Measurements from ENCODE around the gene INTS13.

The INTS13 gene

DNA sequence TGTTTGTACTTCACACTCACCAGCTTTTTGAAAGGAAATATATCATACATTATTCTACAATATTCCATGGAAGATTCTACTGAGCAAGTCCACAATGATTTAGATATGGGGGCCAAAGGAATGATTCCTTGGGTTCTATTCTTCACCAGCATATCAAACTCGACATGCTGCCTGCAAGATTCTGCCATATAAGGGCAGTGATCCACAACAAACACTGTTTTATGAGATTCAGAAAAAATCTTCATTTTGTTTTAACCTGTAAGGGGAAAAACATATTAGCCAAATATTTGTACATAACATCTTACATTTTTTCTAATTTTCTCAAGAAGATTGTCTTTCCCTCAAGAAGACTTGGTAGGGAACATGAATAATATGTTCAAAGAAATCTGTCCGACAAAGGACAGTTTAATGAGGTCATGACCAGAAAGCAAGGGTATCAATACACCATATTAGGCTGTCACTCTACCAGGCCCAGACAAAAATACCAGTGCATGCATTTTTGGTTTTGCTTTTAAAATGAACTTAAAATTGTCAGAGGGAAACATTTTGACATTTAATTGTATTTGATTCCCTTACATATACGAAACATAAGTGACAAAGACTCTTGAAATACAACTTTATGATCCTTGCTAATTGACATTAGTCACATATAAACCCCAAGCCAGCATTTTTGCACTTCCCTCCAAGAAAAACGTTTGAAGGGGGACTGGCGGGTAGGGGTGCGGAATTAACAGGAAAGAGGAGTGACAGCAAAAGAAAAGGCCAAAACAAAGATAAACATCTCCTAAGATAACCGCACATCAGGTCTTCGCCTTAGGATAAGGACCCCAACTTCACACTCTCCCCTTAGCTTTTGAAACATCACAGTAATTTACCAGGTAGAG, 980 bp downstream of the INTS13 start:
- Histone ChIP-seq H3K9me3 (ENCODE audit: insufficient read depth, low read depth, low read length) (no peaks in the 10 kb centered on the region), H3K18ac (ENCODE audit: low read length) (no peak overlapping the region), H2AK5ac (ENCODE audit: low read length) (no peak overlapping the region), H3K9ac (ENCODE audit: low read length) (peak overlapping the region; percentile 90), H3K79me2 (ENCODE audit: control insufficient read depth, insufficient read depth, low read length, poor library complexity) (peaks cover 6% of the 10 kb centered on the region), H4K8ac (ENCODE audit: low read depth, low read length) (no peak overlapping the region), H3K27me3 (ENCODE audit: insufficient read depth, low read length) (no peaks in the 10 kb centered on the region), H2BK12ac (ENCODE audit: low read length) (no peak overlapping the region), H2BK120ac (ENCODE audit: insufficient read depth, low read length, poor library complexity) (no peak overlapping the region), H3K36me3 (ENCODE audit: control insufficient read depth in 1 of 2, insufficient read depth in 2 of 2, low read length in 2 of 2) (no peaks in the 10 kb centered on the region), H3K4ac (ENCODE audit: low read depth, low read length) (no peak overlapping the region), H2BK5ac (ENCODE audit: low read depth, low read length, poor library complexity) (no peak overlapping the region), H3K4me3 (ENCODE audit: low read depth, low read length) (no peak overlapping the region), H3K27ac (ENCODE audit: low read depth, low read length) (no peak overlapping the region), H4K12ac (ENCODE audit: low read depth, low read length) (no peak overlapping the region), H3K4me2 (ENCODE audit: low read length) (peak overlapping the region; percentile 89), H4K91ac (ENCODE audit: low read depth, low read length) (no peak overlapping the region), H3K14ac (ENCODE audit: low read length) (no peak overlapping the region), H3K4me1 (ENCODE audit: control insufficient read depth in 1 of 2, insufficient read depth in 2 of 2, low read length in 2 of 2) (peaks cover 0 to 3% of the 10 kb centered on the region in 2 experiments), H3K79me1 (ENCODE audit: low read length) (peaks cover 5% of the 10 kb centered on the region), H2AFZ (ENCODE audit: insufficient read depth, low read length, poor library complexity) (no peak overlapping the region), H3K23ac (ENCODE audit: low read length) (no peak overlapping the region)
- no CpG with 5 or more reads among the region's 8 CpGs for WGBS (ENCODE audit: extremely low coverage, insufficient coverage, insufficient read length)
- DNase-seq: no peak

- H3K79me2 ChIP-seq (ENCODE audit: control insufficient read depth, insufficient read depth, low read length, poor library complexity): peaks cover 6% of the 10 kb centered on the region
These were observed 2.0 kb downstream of the INTS13 start for GRCh38 chr12:26935636-26936378.

GRCh38 chr12:26929590-26929989, 8.2 kb downstream of the INTS13 start:
- no peak overlapping the region for H4K91ac ChIP-seq (ENCODE audit: low read depth, low read length)
- no peak overlapping the region for H3K4ac ChIP-seq (ENCODE audit: low read depth, low read length)
- no peak overlapping the region for H2BK5ac ChIP-seq (ENCODE audit: low read depth, low read length, poor library complexity)
- H2AFZ ChIP-seq (ENCODE audit: insufficient read depth, low read length, poor library complexity): no peak overlapping the region
- H3K4me1 ChIP-seq (ENCODE audit: control insufficient read depth in 1 of 2, insufficient read depth in 2 of 2, low read length in 2 of 2): no peaks in the 10 kb centered on the region
- H2BK120ac ChIP-seq (ENCODE audit: insufficient read depth, low read length, poor library complexity): no peak overlapping the region
- H4K8ac ChIP-seq (ENCODE audit: low read depth, low read length): no peak overlapping the region
- H3K79me2 ChIP-seq (ENCODE audit: control insufficient read depth, insufficient read depth, low read length, poor library complexity): no peaks in the 10 kb centered on the region
- no peak overlapping the region for H3K23ac ChIP-seq (ENCODE audit: low read length)
- H3K4me3 ChIP-seq (ENCODE audit: low read depth, low read length): no peak overlapping the region
- no peak overlapping the region for H3K4me2 ChIP-seq (ENCODE audit: low read length)
- H3K9me3 ChIP-seq (ENCODE audit: insufficient read depth, low read depth, low read length): no peaks in the 10 kb centered on the region
- no CpG with 5 or more reads among the region's 2 CpGs for WGBS (ENCODE audit: extremely low coverage, insufficient coverage, insufficient read length)
- no peak overlapping the region for H4K12ac ChIP-seq (ENCODE audit: low read depth, low read length)
- no peaks in the 10 kb centered on the region for H3K79me1 ChIP-seq (ENCODE audit: low read length)
- no peaks in the 10 kb centered on the region for H3K27me3 ChIP-seq (ENCODE audit: insufficient read depth, low read length)
- no peak overlapping the region for H2AK5ac ChIP-seq (ENCODE audit: low read length)
- H3K9ac ChIP-seq (ENCODE audit: low read length): no peak overlapping the region
- no peak overlapping the region for H3K14ac ChIP-seq (ENCODE audit: low read length)
- H3K36me3 ChIP-seq (ENCODE audit: control insufficient read depth in 1 of 2, insufficient read depth in 2 of 2, low read length in 2 of 2): peaks cover 2 to 10% of the 10 kb centered on the region in 2 experiments
- H3K27ac ChIP-seq (ENCODE audit: low read depth, low read length): no peak overlapping the region
- DNase-seq: no peak
- H2BK12ac ChIP-seq (ENCODE audit: low read length): no peak overlapping the region
- no peak overlapping the region for H3K18ac ChIP-seq (ENCODE audit: low read length)

More at GRCh38 chr12:26935636-26936378, 2.0 kb downstream of the INTS13 start:
- no peak overlapping the region for H4K8ac ChIP-seq (ENCODE audit: low read depth, low read length)
- peaks cover 5% of the 10 kb centered on the region for H3K79me1 ChIP-seq (ENCODE audit: low read length)
- no peak overlapping the region for H4K91ac ChIP-seq (ENCODE audit: low read depth, low read length)
- WGBS (ENCODE audit: extremely low coverage, insufficient coverage, insufficient read length): no CpG with 5 or more reads among the region's 7 CpGs
- no peak overlapping the region for H2BK12ac ChIP-seq (ENCODE audit: low read length)
- H3K4me1 ChIP-seq (ENCODE audit: control insufficient read depth in 1 of 2, insufficient read depth in 2 of 2, low read length in 2 of 2): peaks cover 0 to 3% of the 10 kb centered on the region in 2 experiments
- no peak overlapping the region for H3K14ac ChIP-seq (ENCODE audit: low read length)
- no peak overlapping the region for H3K4ac ChIP-seq (ENCODE audit: low read depth, low read length)
- H3K4me3 ChIP-seq (ENCODE audit: low read depth, low read length): no peak overlapping the region
- H3K23ac ChIP-seq (ENCODE audit: low read length): no peak overlapping the region
- no peak overlapping the region for H2BK5ac ChIP-seq (ENCODE audit: low read depth, low read length, poor library complexity)
- H3K4me2 ChIP-seq (ENCODE audit: low read length): no peak overlapping the region
- no peaks in the 10 kb centered on the region for H3K27me3 ChIP-seq (ENCODE audit: insufficient read depth, low read length)
- H2AK5ac ChIP-seq (ENCODE audit: low read length): no peak overlapping the region
- no peaks in the 10 kb centered on the region for H3K9me3 ChIP-seq (ENCODE audit: insufficient read depth, low read depth, low read length)
- H2BK120ac ChIP-seq (ENCODE audit: insufficient read depth, low read length, poor library complexity): no peak overlapping the region
- H3K18ac ChIP-seq (ENCODE audit: low read length): no peak overlapping the region
- H3K9ac ChIP-seq (ENCODE audit: low read length): no peak overlapping the region
- H3K27ac ChIP-seq (ENCODE audit: low read depth, low read length): no peak overlapping the region
- no peaks in the 10 kb centered on the region for H3K36me3 ChIP-seq (ENCODE audit: control insufficient read depth in 1 of 2, insufficient read depth in 2 of 2, low read length in 2 of 2)
- H4K12ac ChIP-seq (ENCODE audit: low read depth, low read length): no peak overlapping the region
- H2AFZ ChIP-seq (ENCODE audit: insufficient read depth, low read length, poor library complexity): no peak overlapping the region
- DNase-seq: no peak

- Histone ChIP-seq H3K4ac (ENCODE audit: low read depth, low read length) (no peak overlapping the region), H4K91ac (ENCODE audit: low read depth, low read length) (no peak overlapping the region), H3K4me1 (ENCODE audit: control insufficient read depth in 1 of 2, insufficient read depth in 2 of 2, low read length in 2 of 2) (no peaks in the 10 kb centered on the region), H3K4me2 (ENCODE audit: low read length) (no peak overlapping the region), H3K27ac (ENCODE audit: low read depth, low read length) (no peak overlapping the region), H3K18ac (ENCODE audit: low read length) (no peak overlapping the region), H3K79me1 (ENCODE audit: low read length) (no peaks in the 10 kb centered on the region), H2AK5ac (ENCODE audit: low read length) (no peak overlapping the region), H3K23ac (ENCODE audit: low read length) (no peak overlapping the region), H3K14ac (ENCODE audit: low read length) (no peak overlapping the region), H3K79me2 (ENCODE audit: control insufficient read depth, insufficient read depth, low read length, poor library complexity) (no peaks in the 10 kb centered on the region), H3K9me3 (ENCODE audit: insufficient read depth, low read depth, low read length) (no peaks in the 10 kb centered on the region), H3K36me3 (ENCODE audit: control insufficient read depth in 1 of 2, insufficient read depth in 2 of 2, low read length in 2 of 2) (peaks cover 4 to 10% of the 10 kb centered on the region in 2 experiments), H2AFZ (ENCODE audit: insufficient read depth, low read length, poor library complexity) (no peak overlapping the region), H2BK5ac (ENCODE audit: low read depth, low read length, poor library complexity) (no peak overlapping the region), H4K8ac (ENCODE audit: low read depth, low read length) (no peak overlapping the region), H2BK120ac (ENCODE audit: insufficient read depth, low read length, poor library complexity) (no peak overlapping the region), H3K4me3 (ENCODE audit: low read depth, low read length) (no peak overlapping the region), H2BK12ac (ENCODE audit: low read length) (no peak overlapping the region), H3K9ac (ENCODE audit: low read length) (peak overlapping the region; percentile 84), H3K27me3 (ENCODE audit: insufficient read depth, low read length) (no peaks in the 10 kb centered on the region), H4K12ac (ENCODE audit: low read depth, low read length) (no peak overlapping the region)
- DNase-seq: no peak
- no CpG with 5 or more reads among the region's 5 CpGs for WGBS (ENCODE audit: extremely low coverage, insufficient coverage, insufficient read length)
These were observed 9.1 kb downstream of the INTS13 start for GRCh38 chr12:26928661-26929060.
